HG02938 (cell line): ENCODE results near the gene TBL2.
"Not testable (repeated sequence)": the region's sequence is repeated elsewhere in the genome, so short reads cannot be mapped to it uniquely, and the experiment has no call there.

ENCODE experiments used
- ATAC-seq: cut with Tn5 transposase; IDR thresholded peaks from one replicate; pipeline ENCODE4 v1.9.1; 2021; ENCODE audit warnings: mild to moderate bottlenecking, moderate library complexity; ENCODE audit not compliant: unreplicated experiment

Gene TBL2

GRCh38 chr7:73606801-73607691, 28.7 kb upstream of the TBL2 start:
- no peak for ATAC-seq

DNA sequence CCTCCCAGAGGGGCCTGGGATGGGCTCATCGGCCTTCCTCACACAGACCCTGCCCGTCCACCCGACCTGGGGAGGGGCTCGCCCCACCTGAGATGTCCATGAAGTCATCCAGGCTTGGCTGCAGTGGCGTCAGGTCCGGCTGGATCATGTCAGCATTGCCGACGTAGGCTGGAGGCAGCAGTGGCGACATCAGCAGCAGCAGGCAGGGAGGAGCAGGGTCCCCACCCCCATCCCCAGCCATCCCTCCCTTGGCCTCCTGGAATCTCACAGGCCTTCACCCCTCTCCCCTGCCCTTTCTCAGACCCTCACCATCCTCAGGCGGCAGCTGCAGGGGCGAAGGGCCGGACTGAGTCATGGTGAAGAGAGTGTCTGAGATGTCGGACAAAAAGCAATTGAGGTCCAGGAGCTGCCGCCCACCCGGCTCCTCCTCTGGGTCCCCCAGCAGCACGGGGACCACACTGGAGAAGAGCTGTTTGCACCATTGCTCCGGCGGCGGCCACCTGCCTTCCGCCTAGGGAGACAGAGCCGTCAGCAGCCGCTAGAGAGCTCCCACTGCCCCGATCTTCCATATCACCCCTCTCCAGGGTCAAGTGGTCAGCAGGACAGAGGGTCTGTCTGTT, 27.3 kb upstream of the TBL2 start:
- ATAC-seq = no peak

DNA sequence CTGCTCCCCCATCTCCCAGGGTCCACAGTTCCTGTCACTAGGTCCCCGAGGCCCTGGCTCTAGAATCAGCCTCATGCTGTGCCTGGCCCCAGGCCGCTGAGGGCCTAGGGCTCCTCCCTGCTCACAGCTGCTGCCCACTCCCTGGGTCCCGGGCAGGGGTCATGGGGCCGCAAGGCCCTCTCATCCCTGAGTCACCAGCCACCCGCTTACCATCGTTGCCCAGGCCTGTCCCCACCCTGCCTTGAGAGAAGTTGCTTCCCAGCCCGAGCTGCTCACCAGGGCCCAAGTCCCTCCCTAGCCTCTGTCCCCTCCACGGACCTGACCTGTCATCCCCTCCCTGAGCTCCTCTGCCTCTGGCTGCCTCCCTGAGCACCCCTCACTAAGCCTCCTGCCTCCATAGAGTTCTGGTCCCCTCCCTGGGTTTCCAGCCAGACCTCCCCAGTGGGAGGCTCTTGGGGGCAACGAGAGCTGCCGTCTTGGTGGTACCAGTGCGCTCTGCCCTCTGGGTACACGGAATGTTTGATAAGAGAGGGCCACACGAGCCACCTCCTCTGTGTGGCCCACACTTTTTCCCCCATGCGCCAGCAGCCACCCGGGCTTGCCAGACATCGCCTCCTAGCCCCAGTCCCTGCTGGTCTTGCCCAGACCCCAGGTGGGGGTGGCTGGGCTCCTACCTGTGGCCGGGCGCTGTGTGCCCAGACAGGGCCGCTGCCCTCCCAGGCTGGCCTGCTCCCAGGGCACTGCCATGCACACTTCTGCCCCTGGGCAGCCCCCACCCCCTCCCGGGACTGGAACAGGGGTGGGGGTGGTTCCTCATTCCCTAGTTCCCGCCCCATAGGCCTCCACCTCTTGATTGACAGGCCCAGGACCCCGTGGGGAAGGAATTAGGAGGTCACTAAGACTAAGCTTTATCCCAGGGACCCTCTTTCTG, 24.6 kb upstream of the TBL2 start:
- no peak for ATAC-seq

- ATAC-seq = no peak
Measured at GRCh38 chr7:73599916-73600315, 21.5 kb upstream of the TBL2 start.

GRCh38 chr7:73599151-73599882, 20.9 kb upstream of the TBL2 start:
- ATAC-seq = no peak

DNA sequence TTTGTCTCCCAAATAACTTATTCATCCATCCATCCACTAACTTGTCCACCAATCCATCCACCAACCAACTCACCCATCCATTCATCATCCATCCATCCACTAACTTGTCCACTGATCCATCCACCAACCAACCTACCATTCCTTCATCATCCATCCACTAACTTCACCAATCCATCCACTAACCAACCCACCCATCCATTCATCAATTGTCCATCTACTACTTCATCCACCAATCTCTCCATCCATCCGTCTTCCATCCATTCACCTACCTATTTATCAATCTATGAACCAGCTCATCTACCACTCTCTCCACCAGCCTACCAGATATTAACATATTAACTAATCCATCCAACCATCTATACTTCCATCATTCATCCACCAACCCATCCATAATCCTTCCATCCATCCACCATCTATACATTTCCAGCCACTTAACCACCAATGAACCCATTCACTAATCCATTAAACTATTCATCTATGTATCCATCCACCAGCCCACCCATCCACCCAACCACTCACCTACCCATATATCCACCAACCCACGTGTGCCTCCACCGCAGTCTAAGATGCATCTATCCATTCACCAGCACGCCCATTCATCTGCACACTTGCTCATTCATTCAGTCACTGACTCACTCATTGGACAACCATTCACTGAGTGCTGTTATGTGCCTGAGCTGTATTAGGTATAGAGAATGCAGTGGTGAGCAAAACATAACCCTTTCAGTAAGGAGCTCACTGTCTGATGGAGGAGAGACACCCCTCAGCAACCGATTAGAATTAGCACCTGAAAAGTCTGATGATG, 19.8 kb upstream of the TBL2 start:
- ATAC-seq = no peak

DNA sequence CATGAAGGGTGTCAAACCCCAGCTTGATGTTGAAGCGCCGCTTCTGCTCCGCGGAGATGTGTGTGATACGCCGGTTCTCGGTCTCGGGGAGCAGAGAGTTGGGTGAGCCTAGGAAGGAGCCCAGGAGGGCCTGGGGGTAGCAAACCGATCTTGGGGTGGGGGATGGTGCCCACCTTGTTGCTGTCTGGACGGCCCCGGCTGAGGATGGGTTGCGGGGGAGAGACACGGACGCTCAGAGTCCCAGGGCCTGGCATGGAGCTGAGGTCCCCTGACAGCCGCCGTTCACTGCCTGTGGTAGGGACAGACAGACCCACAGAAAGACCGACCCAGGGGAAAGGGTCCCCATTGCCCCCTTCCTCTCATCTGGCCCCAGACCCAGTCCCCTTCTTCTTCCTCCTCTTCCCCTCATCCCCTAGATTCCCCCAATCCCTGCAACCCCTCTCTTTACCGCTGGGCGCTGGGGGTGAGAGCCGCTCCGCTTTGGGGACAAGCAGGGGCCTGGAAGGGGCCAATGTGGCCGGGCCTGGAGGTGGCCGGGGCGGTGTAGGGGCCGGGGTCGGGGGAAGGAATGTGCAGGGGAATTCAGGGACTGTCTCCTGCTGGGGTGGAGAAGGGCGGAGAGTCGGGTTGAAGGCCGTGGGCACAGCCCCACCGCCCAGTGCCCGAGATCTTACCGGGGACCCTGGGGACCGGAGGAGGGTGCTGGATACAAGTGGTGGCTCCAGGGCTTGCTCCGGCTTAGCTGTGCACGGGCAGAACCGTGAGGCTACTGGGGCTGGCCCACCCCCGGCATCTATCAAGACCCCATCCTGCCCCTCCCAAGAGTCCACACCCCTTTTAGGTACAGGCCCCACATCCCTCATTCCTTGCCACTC, 18.0 kb upstream of the TBL2 start:
- ATAC-seq = no peak

GRCh38 chr7:73595358-73595757, 17.0 kb upstream of the TBL2 start:
- no peak for ATAC-seq

DNA sequence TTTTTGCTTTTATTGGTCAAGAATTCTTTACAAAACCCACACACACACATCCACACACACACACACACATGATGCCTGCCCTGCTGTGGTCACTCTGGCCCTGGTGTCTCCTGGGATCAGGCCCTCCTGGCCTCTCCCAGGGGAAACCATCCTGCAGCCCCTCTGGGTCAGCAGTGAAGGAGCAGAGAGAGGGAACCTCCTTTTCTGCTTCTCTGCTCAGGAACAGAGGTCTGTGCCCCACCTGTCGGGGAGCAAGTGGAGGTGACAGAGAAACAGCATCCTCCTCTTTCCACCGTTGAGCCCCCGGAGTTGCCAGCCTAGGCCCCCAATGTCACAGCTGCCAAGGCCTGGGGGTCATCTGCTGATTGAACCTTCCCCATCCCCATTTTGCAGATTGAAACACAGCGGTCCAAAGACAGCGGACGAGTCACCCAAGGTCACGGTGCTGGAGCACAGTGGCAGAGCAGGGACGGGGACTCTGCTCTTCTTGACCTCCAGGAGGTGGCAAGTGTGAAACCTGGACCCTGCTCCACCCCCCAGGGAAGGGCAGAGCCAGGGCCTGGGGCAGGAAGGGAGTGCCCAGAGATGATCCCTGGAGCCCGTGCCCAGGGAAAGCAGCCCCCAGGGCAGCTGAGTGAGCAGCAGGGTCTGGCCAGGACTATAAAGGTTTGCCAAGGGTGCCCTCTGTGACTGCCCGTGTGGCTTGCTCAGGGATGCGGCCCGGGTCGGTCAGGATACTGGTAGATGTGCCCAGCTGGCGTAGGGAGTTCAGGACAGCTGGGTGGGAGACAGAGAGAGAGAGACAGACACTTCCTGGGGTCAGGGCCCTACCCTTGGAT, 15.0 kb upstream of the TBL2 start:
- no peak for ATAC-seq

DNA sequence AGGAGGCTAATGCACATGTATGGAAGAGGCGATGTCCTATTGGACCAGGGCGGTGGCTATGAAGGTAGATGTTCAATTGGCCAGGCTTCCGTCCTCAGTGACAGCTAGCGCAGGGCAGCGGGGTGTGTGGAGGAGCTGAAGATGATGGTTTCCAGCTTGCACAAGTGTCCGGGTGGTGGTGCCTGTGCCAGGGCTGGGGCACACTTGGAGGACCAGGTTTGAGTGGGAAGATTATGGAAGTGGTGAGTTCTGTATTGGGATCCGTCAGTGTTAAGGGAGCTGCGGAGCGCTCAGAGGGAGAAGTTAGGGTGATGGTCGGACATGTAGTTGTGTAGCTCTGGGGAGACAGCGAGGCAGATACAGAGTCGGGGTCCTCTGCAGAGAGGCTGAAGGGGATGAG, 8.5 kb upstream of the TBL2 start:
- ATAC-seq = no peak

- ATAC-seq = no peak
Measured at GRCh38 chr7:73585196-73585595, 6.8 kb upstream of the TBL2 start.

GRCh38 chr7:73582664-73583202, 4.4 kb upstream of the TBL2 start:
- no peak for ATAC-seq

GRCh38 chr7:73581006-73581405, 2.6 kb upstream of the TBL2 start:
- not testable (repeated sequence) for ATAC-seq

- ATAC-seq = peak; percentile 20
Measured at GRCh38 chr7:73577627-73578341, 595 bp downstream of the TBL2 start.

DNA sequence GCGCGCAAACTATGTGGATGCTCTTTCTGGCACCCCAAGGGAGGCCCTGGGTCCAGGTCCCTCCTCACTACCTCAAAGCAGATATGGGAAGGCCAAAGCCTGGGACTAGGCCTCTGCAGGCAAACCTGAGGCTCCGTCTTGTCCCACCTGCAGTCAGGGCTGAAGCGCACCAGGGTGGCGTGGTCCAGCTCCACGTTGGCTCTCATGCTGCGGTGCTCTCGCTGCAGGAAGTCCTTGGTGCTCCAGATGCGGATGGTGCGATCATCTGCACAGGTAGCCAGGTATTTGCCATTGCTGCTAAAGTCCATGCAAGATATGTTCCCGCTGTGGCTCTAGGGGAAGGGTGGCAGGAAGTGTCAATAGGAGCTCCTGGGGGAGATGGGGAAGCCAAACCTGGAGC, 4.6 kb downstream of the TBL2 start:
- ATAC-seq = no peak

GRCh38 chr7:73573276-73573675, 5.1 kb downstream of the TBL2 start:
- no peak for ATAC-seq

- no peak for ATAC-seq
Measured at GRCh38 chr7:73572767-73573186, 5.6 kb downstream of the TBL2 start.
